Endodermal cell (in vitro differentiated cells): ENCODE data around the gene KIAA0513. TPM values are rescaled to one million over a fixed set of nuclear protein-coding genes. Genes with fewer than 3 reads are reported as not detected.

Experiments used
- DNase-seq: peaks from one replicate; pipeline ENCODE4 v3.0.0-alpha.2; 2017
- H3K27ac ChIP-seq: 2 replicates; pipeline ENCODE4 v1.5.1; 2013; ENCODE audit warnings: mild to moderate bottlenecking, low read depth, low read length, moderate library complexity
- H3K27me3 ChIP-seq: 2 replicates; pipeline ENCODE4 v1.6.1; 2013; ENCODE audit warnings: mild to moderate bottlenecking, low read length, moderate library complexity; ENCODE audit not compliant: insufficient read depth, control insufficient read depth, poor library complexity, severe bottlenecking
- H3K36me3 ChIP-seq: 2 replicates; pipeline ENCODE4 v1.7.0; 2013; ENCODE audit warnings: mild to moderate bottlenecking, low read length, moderate library complexity; ENCODE audit not compliant: control insufficient read depth, insufficient read depth
- H3K4me1 ChIP-seq: one replicate; pipeline ENCODE4 v1.7.0; 2013; ENCODE audit warnings: low read length; ENCODE audit not compliant: control insufficient read depth, insufficient read depth
- H3K4me3 ChIP-seq: 2 replicates; pipeline ENCODE4 v1.5.1; 2013; ENCODE audit warnings: mild to moderate bottlenecking, low read length, moderate library complexity
- H3K9ac ChIP-seq: 2 replicates; pipeline ENCODE4 v1.6.1; 2013; ENCODE audit warnings: mild to moderate bottlenecking, low read length, moderate library complexity; ENCODE audit not compliant: poor library complexity, severe bottlenecking; ENCODE audit errors: extremely low read depth
- H3K9me3 ChIP-seq: 2 replicates; pipeline ENCODE4 v1.6.1; 2013; ENCODE audit warnings: mild to moderate bottlenecking, low read length, moderate library complexity; ENCODE audit not compliant: control insufficient read depth
- H3K27ac Mint-ChIP-seq: 2 replicates; pipeline ENCODE4 v1.8.0; 2020; ENCODE audit warnings: mixed read lengths
- H3K27me3 Mint-ChIP-seq: 2 replicates; pipeline ENCODE4 v1.8.0; 2021; ENCODE audit warnings: mild to moderate bottlenecking, mixed read lengths; ENCODE audit not compliant: insufficient read depth
- H3K36me3 Mint-ChIP-seq: 2 replicates; pipeline ENCODE4 v1.8.0; 2020; ENCODE audit warnings: low read depth, mixed read lengths
- H3K4me1 Mint-ChIP-seq: 2 replicates; pipeline ENCODE4 v1.8.0; 2020; ENCODE audit warnings: mixed read lengths
- H3K4me3 Mint-ChIP-seq: 2 replicates; pipeline ENCODE4 v1.8.0; 2020; ENCODE audit warnings: mild to moderate bottlenecking, moderate library complexity, mixed read lengths
- H3K9me3 Mint-ChIP-seq: 2 replicates; pipeline ENCODE4 v1.8.0; 2020; ENCODE audit warnings: mild to moderate bottlenecking, mixed read lengths
- WGBS, 2 experiments: methylation state at CpG; one replicate each; pipeline versions ENCODE4 v1.1.5 to v1.1.7; 2013; ENCODE audit warnings: missing lambda C conversion rate in 2 of 2, mixed read lengths in 1 of 2; ENCODE audit not compliant: insufficient coverage in 1 of 2, insufficient read length in 1 of 2; 5-methylcytosine and 5-hydroxymethylcytosine counted together
- total RNA-seq, 2 donors: library from RNA; stranded (reverse); fragmentation: NEBNext Ultra II Directional in 1 of 2; extraction: Animal tissue kit (Norgen Biotek cat#: 25700) in 1 of 2; gene quantifications; 2 replicates in 1 of 2; 3 replicates in 1 of 2; pipeline ENCODE4 v1.2.1, GENCODE V29; 2021
- TF ChIP-seq, protein P1 (sequence below): fragments of 200-600 bp; sonication (generic); conservative IDR thresholded peaks from 2 replicates; pipeline ENCODE4 v1.5.0; 2021; ENCODE audit warnings: antibody characterized with exemption, mild to moderate bottlenecking

The KIAA0513 gene
- total RNA-seq, 2 donors from 2014 or later: 9.2 to 16.0 TPM

- H3K36me3 Mint-ChIP-seq: no peaks in the 10 kb centered on the region
- WGBS, 2 experiments: 80 to 100% methylated on average over 1 of the region's 1 CpG
- H3K4me1 ChIP-seq: no peaks in the 10 kb centered on the region
- H3K27ac ChIP-seq: no peak overlapping the region
- no peaks in the 10 kb centered on the region for H3K4me1 Mint-ChIP-seq
- H3K9me3 Mint-ChIP-seq: peaks cover 2% of the 10 kb centered on the region
- TF ChIP-seq, protein P1, sequence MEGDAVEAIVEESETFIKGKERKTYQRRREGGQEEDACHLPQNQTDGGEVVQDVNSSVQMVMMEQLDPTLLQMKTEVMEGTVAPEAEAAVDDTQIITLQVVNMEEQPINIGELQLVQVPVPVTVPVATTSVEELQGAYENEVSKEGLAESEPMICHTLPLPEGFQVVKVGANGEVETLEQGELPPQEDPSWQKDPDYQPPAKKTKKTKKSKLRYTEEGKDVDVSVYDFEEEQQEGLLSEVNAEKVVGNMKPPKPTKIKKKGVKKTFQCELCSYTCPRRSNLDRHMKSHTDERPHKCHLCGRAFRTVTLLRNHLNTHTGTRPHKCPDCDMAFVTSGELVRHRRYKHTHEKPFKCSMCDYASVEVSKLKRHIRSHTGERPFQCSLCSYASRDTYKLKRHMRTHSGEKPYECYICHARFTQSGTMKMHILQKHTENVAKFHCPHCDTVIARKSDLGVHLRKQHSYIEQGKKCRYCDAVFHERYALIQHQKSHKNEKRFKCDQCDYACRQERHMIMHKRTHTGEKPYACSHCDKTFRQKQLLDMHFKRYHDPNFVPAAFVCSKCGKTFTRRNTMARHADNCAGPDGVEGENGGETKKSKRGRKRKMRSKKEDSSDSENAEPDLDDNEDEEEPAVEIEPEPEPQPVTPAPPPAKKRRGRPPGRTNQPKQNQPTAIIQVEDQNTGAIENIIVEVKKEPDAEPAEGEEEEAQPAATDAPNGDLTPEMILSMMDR: no peak
- no peaks in the 10 kb centered on the region for H3K27me3 ChIP-seq
- H3K9me3 ChIP-seq: no peaks in the 10 kb centered on the region
- no peaks in the 10 kb centered on the region for H3K36me3 ChIP-seq
- H3K4me3 ChIP-seq: no peak overlapping the region
- no peak overlapping the region for H3K27ac Mint-ChIP-seq
- DNase-seq: no peak
- H3K9ac ChIP-seq: no peak overlapping the region
- no peak overlapping the region for H3K4me3 Mint-ChIP-seq
- peaks cover 10% of the 10 kb centered on the region for H3K27me3 Mint-ChIP-seq
These were observed 105.7 kb downstream of the KIAA0513 start for GRCh38 chr16:85133290-85133599.

DNA sequence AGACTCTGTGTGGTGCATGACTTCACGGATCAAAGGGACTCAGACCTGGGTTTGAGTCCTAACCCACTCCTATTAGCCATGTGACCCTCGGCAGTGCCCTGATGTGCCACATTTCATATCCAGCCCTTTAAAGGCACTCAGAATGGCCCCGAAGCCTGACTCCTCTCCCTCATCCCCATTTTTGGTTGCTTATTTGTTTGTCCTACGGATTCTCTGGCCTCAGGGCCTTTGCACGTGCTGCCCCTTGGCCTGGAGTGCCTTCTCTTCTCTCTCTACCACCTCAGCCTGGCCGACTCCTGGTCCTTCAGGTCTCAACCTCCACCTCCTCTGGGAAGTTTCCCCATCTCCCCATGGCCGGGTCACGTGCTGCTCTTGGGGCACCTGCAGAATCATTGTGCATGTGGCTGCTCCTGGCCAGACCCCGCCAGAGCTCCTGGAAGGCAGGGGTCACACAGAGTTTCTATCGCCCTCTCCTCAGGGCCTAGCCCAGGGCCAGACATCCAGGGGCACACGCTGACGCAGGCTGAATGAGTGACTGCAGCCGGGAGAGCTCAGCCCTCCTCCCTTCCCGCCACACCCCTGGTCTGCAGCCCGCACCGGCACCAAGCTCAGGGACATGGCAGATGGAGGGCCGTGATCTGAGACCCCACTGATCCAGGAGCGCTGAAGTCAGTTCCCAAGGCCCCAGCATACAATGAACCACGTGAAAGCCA lies 106.6 kb downstream of the KIAA0513 start:
- no peak overlapping the region for H3K9ac ChIP-seq
- Mint-ChIP-seq H3K9me3 (peaks cover 2% of the 10 kb centered on the region), H3K36me3 (no peaks in the 10 kb centered on the region), H3K27ac (no peak overlapping the region), H3K27me3 (peaks cover 10% of the 10 kb centered on the region), H3K4me1 (no peaks in the 10 kb centered on the region), H3K4me3 (no peak overlapping the region)
- H3K9me3 ChIP-seq: no peaks in the 10 kb centered on the region
- TF ChIP-seq, protein P1: no peak
- no peak overlapping the region for H3K27ac ChIP-seq
- no peak overlapping the region for H3K4me3 ChIP-seq
- DNase-seq: no peak
- H3K4me1 ChIP-seq: no peaks in the 10 kb centered on the region
- 89 to 91% methylated on average over 16 to 19 of the region's 19 CpGs for WGBS, 2 experiments
- H3K36me3 ChIP-seq: no peaks in the 10 kb centered on the region
- H3K27me3 ChIP-seq: no peaks in the 10 kb centered on the region

- TF ChIP-seq, protein P1: no peak
- H3K27me3 ChIP-seq: no peaks in the 10 kb centered on the region
- no peaks in the 10 kb centered on the region for H3K4me1 ChIP-seq
- no peak overlapping the region for H3K27ac Mint-ChIP-seq
- H3K36me3 Mint-ChIP-seq: no peaks in the 10 kb centered on the region
- no peaks in the 10 kb centered on the region for H3K36me3 ChIP-seq
- 91% methylated on average over 5 to 14 of the region's 14 CpGs for WGBS, 2 experiments
- no peak for DNase-seq
- no peaks in the 10 kb centered on the region for H3K4me1 Mint-ChIP-seq
- no peak overlapping the region for H3K9ac ChIP-seq
- no peak overlapping the region for H3K27ac ChIP-seq
- no peak overlapping the region for H3K4me3 ChIP-seq
- H3K9me3 ChIP-seq: no peaks in the 10 kb centered on the region
- no peak overlapping the region for H3K4me3 Mint-ChIP-seq
- peaks cover 10% of the 10 kb centered on the region for H3K27me3 Mint-ChIP-seq
- peaks cover 2% of the 10 kb centered on the region for H3K9me3 Mint-ChIP-seq
These were observed 107.2 kb downstream of the KIAA0513 start for GRCh38 chr16:85134789-85135142.
